Measurements from ENCODE around the gene KCNC3. TPM values are rescaled to one million over a fixed set of nuclear protein-coding genes. Genes with fewer than 3 reads are reported as not detected.

KCNC3 gene
- total and polyA plus RNA-seq, 2 experiments from 2014 or later: 1.3 to 3.4 TPM

GRCh38 chr19:50362030-50362412 is 32.8 kb upstream of the KCNC3 start:
- Histone ChIP-seq H3K27me3 (ENCODE audit: insufficient read depth) (no peaks in the 10 kb centered on the region), H3K79me2 (replicated peaks; ENCODE audit: insufficient read depth) (no peaks in the 10 kb centered on the region), H3K36me3 (ENCODE audit: insufficient read depth) (no peaks in the 10 kb centered on the region), H3K4me3 (no peak overlapping the region), H3F3A (replicated peaks; ENCODE audit: low read depth) (no peaks in the 10 kb centered on the region), H3K4me2 (no peak overlapping the region), H3K9me2 (ENCODE audit: insufficient read depth) (0 out of 2 replicates have a peak, but pooled peaks cover 3% of the 10 kb centered on the region), H4K20me1 (replicated peaks; ENCODE audit: insufficient read depth) (no peaks in the 10 kb centered on the region), H3K27ac (ENCODE audit: low read depth) (no peak overlapping the region), H2AFZ (no peak overlapping the region), H3K4me1 (ENCODE audit: insufficient read depth) (no peaks in the 10 kb centered on the region; the same call in 1 of the 2 replicates)
- no peak overlapping the region for H3K27ac Mint-ChIP-seq
- ATAC-seq (no peak), DNase-seq (ENCODE audit: low spot score) (no peak)
- H3K36me3 Mint-ChIP-seq (ENCODE audit: low read depth): peaks cover 35% of the 10 kb centered on the region
- peaks cover 87% of the 10 kb centered on the region for H3K9me3 Mint-ChIP-seq
- TF ChIP-seq, protein P1, sequence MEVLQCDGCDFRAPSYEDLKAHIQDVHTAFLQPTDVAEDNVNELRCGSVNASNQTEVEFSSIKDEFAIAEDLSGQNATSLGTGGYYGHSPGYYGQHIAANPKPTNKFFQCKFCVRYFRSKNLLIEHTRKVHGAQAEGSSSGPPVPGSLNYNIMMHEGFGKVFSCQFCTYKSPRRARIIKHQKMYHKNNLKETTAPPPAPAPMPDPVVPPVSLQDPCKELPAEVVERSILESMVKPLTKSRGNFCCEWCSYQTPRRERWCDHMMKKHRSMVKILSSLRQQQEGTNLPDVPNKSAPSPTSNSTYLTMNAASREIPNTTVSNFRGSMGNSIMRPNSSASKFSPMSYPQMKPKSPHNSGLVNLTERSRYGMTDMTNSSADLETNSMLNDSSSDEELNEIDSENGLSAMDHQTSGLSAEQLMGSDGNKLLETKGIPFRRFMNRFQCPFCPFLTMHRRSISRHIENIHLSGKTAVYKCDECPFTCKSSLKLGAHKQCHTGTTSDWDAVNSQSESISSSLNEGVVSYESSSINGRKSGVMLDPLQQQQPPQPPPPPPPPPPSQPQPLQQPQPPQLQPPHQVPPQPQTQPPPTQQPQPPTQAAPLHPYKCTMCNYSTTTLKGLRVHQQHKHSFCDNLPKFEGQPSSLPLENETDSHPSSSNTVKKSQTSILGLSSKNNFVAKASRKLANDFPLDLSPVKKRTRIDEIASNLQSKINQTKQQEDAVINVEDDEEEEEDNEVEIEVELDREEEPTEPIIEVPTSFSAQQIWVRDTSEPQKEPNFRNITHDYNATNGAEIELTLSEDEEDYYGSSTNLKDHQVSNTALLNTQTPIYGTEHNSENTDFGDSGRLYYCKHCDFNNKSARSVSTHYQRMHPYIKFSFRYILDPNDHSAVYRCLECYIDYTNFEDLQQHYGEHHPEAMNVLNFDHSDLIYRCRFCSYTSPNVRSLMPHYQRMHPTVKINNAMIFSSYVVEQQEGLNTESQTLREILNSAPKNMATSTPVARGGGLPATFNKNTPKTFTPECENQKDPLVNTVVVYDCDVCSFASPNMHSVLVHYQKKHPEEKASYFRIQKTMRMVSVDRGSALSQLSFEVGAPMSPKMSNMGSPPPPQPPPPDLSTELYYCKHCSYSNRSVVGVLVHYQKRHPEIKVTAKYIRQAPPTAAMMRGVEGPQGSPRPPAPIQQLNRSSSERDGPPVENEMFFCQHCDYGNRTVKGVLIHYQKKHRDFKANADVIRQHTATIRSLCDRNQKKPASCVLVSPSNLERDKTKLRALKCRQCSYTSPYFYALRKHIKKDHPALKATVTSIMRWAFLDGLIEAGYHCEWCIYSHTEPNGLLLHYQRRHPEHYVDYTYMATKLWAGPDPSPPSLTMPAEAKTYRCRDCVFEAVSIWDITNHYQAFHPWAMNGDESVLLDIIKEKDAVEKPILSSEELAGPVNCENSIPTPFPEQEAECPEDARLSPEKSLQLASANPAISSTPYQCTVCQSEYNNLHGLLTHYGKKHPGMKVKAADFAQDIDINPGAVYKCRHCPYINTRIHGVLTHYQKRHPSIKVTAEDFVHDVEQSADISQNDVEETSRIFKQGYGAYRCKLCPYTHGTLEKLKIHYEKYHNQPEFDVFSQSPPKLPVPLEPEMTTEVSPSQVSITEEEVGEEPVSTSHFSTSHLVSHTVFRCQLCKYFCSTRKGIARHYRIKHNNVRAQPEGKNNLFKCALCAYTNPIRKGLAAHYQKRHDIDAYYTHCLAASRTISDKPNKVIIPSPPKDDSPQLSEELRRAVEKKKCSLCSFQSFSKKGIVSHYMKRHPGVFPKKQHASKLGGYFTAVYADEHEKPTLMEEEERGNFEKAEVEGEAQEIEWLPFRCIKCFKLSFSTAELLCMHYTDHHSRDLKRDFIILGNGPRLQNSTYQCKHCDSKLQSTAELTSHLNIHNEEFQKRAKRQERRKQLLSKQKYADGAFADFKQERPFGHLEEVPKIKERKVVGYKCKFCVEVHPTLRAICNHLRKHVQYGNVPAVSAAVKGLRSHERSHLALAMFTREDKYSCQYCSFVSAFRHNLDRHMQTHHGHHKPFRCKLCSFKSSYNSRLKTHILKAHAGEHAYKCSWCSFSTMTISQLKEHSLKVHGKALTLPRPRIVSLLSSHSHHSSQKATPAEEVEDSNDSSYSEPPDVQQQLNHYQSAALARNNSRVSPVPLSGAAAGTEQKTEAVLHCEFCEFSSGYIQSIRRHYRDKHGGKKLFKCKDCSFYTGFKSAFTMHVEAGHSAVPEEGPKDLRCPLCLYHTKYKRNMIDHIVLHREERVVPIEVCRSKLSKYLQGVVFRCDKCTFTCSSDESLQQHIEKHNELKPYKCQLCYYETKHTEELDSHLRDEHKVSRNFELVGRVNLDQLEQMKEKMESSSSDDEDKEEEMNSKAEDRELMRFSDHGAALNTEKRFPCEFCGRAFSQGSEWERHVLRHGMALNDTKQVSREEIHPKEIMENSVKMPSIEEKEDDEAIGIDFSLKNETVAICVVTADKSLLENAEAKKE (CRISPR knock-in tag; IDR thresholded peaks at IDR 0.05): no peak
- TF ChIP-seq ZNF331 (CRISPR knock-in tag; IDR thresholded peaks at IDR 0.05; ENCODE audit: low read depth) (no peak), CTCF (conservative IDR thresholded peaks at IDR 0.05; ENCODE audit: low read depth in 2 of 2) (no peak), CREB1 (CRISPR knock-in tag; IDR thresholded peaks at IDR 0.05; ENCODE audit: low read depth) (no peak), POLR2AphosphoS5 (IDR thresholded peaks at IDR 0.05; ENCODE audit: low read depth) (no peak), EZH2 (IDR thresholded peaks at IDR 0.05; ENCODE audit: low read depth, unreplicated experiment) (no peak), ZNF114 (CRISPR knock-in tag; IDR thresholded peaks at IDR 0.05) (no peak), ETS1 (IDR thresholded peaks at IDR 0.05) (no peak), REST (IDR thresholded peaks at IDR 0.05; ENCODE audit: unreplicated experiment) (no peak), JUNB (IDR thresholded peaks at IDR 0.05; ENCODE audit: unreplicated experiment) (no peak), STAT1 (IDR thresholded peaks at IDR 0.05; ENCODE audit: unreplicated experiment) (no peak), EZH2phosphoT487 (IDR thresholded peaks at IDR 0.05; ENCODE audit: unreplicated experiment) (no peak), NANOG (IDR thresholded peaks at IDR 0.05; ENCODE audit: borderline replicate concordance) (no peak)
- no peaks in the 10 kb centered on the region for H3K4me1 Mint-ChIP-seq
- no peak overlapping the region for H3K4me3 Mint-ChIP-seq
- H3K27me3 Mint-ChIP-seq (ENCODE audit: insufficient read depth, low read depth, poor library complexity): peaks cover 5% of the 10 kb centered on the region
